T1000 (cell line): ENCODE data around the gene PXDN.
"Not testable (repeated sequence)": the region's sequence is repeated elsewhere in the genome, so short reads cannot be mapped to it uniquely, and the experiment has no call there.

ENCODE experiments used
- DNase-seq: peaks from one replicate; lab custom pipeline; 2025; ENCODE audit warnings: mixed read lengths; lab: John Stamatoyannopoulos, UW

Gene PXDN

GRCh38 chr2:1740716-1741589 is 3.4 kb downstream of the PXDN start:
- DNase-seq: no peak

DNA sequence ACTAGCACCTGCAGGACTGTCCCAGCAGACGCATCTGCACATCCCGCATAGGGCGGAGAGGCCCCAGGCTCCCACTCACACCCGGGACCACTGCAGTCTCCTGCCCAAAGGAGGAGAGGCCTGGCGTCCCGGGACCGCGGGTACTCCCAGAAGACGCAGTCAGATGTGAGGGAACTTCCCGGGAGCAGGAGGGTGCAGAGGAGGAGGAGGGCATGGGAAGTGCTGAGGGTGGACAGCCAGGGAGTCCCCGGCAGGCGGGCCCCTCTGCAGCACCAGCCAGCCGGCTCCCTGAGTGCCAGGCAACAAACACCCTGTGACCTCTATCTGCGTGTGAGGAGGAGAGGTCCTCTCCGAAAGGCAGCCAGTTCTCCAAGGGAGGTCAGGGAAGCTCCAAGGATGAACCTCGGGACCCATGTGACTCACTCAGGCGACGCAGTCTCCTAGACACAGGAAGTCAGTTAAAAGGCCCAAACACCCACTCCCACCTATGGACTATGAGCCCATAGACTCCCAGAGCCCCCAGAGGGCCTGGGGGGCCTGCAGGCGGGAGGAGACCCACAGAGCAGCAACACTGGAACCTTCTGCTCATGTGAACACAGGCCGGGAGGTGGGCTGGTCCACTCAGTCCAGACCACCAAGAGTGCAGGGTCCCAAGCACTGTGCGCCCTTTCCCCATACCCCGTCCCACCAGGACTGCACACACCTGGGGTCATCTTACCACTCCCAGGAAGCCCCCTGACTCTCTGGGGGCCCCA is 4.2 kb downstream of the PXDN start:
- DNase-seq: no peak

GRCh38 chr2:1739322-1739957 is 4.9 kb downstream of the PXDN start:
- DNase-seq: no peak

- no peak for DNase-seq
These were observed 5.5 kb downstream of the PXDN start for GRCh38 chr2:1738646-1739302.

- no peak for DNase-seq
These were observed 6.2 kb downstream of the PXDN start for GRCh38 chr2:1738163-1738562.

- DNase-seq: no peak
These were observed 7.3 kb downstream of the PXDN start for GRCh38 chr2:1736997-1737480.

GRCh38 chr2:1736045-1736444 is 8.3 kb downstream of the PXDN start:
- DNase-seq: no peak

GRCh38 chr2:1733298-1733697 is 11.0 kb downstream of the PXDN start:
- DNase-seq: not testable (repeated sequence)

GRCh38 chr2:1731963-1732768 is 12.1 kb downstream of the PXDN start:
- DNase-seq: no peak

DNA sequence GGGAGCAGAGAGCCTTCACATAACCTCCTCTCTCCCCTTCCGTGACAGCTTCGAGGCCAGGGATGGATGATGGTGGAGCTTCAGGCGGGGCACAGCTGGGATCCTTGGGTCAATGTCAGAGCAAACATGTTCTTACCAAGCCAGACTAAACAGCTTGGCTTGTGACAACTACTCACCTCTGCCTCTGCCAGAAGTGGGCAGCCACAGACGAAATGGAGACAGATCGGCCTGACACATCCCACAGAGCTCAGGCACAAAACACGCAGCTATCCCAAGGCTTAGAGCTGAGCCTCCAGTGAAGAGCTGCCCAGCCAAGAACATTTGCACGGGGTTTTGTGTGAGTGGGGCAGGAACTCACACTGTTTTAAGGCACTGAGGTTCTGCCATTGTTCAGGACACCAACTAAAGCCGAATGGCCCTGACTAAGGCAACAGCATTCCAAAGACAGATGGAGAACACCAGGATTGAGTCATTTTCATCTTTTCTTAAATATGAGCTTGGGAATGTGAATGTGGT is 12.8 kb downstream of the PXDN start:
- DNase-seq: no peak

DNA sequence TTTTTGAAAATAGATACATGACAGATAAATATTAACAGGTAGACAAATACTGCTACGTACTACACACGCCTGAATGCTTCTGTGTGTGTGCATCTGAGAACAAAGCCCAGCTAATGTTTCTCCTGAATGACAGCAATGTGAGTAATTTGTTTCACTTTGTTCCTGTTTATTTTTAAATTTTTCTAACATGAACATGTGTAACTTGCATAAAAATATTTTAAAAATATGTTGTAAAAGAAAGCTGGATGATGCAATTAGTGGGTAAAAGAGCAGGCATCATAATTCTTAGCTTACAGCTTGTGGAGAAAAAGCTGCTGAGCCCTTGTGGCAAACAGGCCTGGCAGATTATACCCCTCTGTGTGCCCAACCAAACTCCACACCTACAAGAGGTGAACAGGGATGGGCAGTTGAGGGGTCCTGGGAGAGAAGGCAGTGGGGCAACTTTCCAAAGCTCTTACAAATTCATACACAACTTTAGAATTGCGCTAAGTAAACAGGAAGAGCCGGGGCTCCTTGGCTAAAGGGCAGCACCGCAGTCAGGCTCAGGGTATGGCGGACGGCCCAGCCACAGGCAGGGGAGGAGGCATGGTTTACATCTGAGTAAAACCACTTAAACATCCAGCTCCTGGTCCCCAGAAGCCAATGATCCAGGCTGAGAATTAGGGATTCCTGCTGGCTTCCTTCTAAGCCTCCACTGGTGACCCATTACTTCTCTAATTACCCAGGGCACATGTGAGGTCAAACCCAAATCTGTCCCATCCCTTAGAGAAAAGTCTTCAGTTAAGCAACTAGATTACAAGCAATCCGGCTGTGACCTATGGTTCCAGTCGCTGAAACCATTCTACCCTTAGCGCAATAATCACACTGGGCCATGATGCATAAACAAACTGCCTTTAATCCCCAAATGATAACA is 14.0 kb downstream of the PXDN start:
- peak; percentile 37 for DNase-seq

DNA sequence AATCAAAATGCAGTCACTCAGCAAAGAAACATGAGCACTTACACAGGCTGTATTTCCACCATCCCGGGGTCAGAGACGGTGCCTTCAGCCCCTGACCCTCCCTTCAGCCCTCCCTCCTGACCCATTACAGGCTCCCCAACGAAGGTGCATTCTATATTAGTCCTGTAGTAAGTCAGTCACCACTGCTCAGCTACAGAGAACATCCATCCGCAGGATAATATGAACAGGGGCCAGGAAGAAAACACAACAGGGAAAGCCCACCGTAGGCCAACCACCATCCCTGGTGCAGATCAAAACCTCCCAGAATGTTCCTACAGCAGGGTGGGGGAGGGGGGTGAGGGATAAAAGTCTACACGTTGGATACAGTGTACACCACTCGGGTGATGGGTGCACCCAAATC is 15.1 kb downstream of the PXDN start:
- DNase-seq: no peak

DNA sequence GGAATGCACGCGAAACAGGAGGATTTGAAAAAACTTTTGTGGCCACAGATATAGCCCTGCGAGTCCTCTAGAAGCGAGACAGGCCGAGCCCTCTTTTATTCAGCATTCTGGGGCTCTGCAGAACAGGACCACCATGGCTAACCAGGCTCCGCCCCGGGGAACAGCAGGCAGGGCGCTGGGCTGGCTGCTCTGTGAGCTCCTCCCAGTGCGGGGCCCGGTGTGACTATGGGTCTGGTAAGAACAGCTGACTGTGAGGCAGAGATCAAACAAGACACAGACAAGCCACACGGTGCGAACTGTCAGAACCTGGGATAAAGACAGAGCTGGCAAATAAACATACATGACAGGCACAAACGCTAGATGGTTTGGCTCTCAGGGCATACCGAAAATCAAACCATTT is 15.5 kb downstream of the PXDN start:
- no peak for DNase-seq

DNA sequence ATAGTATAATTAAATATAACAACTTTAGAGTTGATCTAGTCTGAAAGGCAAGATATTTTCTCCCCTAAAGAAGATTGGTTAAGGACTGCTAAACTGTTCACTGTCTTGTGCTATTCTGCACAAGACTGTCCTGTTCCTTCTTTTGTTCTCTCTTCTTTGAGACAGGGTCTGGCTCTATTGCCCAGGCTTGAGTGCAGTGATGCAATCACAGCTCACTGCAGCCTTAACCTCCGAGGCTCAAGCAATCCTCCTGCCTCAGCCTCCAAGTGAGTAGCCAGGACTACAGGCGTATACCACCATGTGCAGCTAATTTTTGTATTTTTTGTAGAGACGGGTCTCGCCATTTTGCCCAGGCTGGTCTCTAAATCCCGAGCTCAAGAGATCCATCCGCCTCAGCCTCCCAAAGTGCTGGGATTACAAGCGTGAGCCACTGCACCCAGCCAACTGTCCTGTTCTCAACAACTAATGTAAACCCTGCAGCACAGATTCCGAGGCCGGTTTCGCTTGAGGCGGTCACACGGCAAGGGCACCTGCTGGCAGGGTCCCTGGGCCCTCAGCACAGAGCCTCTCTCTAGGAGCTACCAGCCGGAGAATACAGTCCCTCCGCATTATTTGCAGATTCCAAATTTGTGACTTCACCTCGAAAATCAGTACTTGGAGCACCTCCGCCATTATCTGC is 16.4 kb downstream of the PXDN start:
- DNase-seq: no peak

GRCh38 chr2:1727101-1727771 is 17.1 kb downstream of the PXDN start:
- DNase-seq: no peak

DNA sequence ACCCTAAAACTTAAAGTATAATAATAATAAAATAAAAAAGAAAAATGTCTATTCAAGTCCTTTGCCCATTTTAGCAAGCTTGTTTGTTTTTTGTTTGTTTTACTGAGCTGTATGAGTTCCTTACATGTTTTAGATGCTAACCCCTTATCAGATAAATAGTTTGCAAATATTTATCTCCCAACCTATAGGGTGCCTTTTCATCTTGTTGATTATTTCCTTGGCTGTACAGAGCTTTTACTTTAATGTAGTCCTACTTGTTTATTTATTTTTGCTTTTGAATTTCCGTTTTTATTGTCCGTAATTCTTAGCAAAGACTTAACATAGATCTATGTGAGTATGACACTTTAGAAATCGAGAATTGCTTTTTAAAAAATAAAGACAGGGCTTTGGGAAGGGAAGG is 17.8 kb downstream of the PXDN start:
- no peak for DNase-seq

GRCh38 chr2:1724351-1724750 is 20.0 kb downstream of the PXDN start:
- DNase-seq: not testable (repeated sequence)

DNA sequence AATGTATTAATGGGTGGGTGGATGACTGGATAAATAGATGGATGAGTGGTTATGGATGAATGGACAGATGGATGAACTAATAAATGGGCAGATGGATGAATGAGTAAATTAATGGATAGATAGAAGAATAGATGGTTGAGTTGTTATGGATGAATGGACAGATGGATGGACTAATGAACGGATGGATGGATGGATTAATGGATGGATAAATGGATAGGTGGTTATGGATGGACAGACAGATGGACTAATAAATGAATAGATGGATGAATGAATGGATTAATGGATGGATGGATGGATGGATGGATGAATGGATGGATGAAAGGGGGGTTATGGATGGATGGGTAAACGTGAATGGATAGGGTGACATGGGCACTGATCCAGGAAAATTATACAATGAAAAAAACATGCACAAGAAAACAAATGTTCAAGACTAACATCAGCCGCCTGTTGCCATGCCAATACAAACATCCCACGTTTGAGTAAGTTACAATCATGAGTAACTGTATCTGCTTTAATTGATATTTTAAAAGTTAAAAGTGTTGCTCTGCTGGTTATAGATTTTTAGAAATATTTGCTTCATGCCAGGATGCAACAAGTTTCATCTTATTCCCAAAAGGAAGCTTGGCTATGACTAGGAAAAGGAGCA is 20.8 kb downstream of the PXDN start:
- DNase-seq: no peak
